GM08714 (cell line): ENCODE data around the gene KCNAB1.
"Not testable (repeated sequence)": the region's sequence is repeated elsewhere in the genome, so short reads cannot be mapped to it uniquely, and the experiment has no call there.

Experiments used
- H3K4me3 ChIP-seq: fragments of 200-500 bp; sonication (Bioruptor generic); 2 replicates; pipeline ENCODE4 v1.5.1; 2014; ENCODE audit warnings: mild to moderate bottlenecking, low read length, inconsistent platforms
- ZNF274 ChIP-seq: IDR thresholded peaks from 2 replicates; pipeline ENCODE4 v1.6.1; 2012; ENCODE audit warnings: mild to moderate bottlenecking, low read depth, low read length

Gene KCNAB1

DNA sequence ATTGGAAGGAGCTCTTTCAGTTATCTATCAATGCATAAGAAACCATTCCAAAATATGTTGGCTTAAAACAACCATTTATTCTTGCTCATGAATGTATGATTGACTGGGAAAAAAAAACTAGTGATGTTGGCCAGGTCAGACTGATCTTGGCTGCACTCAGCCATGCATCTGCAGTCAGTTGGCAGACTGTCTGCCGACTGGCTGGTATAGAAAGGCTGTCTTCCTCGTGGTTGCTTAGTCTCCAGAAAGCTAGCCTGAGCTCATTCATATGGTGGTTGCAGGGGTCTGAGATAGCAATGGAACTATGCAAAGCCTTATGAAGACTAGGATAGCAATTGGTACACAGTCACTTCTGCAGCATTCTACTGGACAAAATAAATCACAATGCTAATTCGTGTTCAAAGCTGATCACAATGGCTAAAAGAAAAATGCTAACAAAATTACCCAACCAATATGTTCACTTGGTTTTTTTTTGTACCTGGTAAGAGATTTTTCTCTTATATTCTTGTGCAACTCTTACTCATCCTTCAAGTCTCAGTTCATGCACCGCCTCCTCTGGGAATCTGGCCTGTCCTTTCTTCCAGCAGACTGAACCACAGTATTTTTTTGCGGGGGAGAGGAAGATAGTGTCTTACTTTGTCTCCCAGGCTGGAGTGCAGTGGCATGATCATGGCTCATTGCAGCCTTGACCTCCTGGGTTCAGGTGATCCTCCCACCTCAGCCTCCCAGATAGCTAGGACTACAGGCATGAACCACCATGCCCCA lies 126.8 kb downstream of the KCNAB1 start:
- H3K4me3 ChIP-seq, result no peak overlapping the region
- no peak for TF ChIP-seq ZNF274

DNA sequence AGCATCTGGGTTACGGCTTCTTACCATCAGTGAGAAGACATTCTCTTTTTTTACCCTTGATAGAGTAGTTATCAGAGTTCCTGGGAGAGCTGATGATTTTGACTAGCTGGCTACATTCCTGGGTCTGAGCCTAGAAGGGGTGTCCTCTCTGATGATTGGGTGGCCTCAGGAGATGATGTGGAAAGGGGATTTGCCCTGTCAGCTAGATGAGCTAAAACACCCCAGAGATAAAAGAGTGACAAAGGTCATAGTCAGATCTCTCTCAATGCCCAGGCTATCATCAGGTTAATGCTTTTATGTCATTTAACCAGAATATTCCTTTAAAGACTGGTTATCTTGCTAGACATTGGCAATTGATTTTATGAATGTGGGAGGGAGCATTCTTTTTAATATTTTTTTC lies 130.2 kb downstream of the KCNAB1 start:
- H3K4me3 ChIP-seq, result no peak overlapping the region

DNA sequence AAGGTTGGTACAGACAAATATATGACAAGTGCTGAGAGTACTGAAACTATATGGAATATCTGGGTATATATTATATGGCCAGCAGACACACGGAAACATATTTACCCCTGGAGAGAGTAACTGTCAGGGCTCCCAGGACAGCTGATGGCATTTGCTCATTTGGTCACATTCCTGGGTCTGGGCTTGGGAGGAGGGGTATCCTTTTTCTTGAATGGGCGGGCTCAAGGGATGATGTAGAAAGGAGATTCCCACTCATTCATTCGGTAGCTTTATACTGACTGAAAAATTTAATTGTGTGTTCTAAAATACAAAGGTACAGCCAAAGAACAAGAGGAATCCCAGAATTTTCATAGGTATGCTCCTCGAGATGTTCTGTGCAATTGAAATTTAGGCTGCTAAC lies 131.0 kb downstream of the KCNAB1 start:
- no peak overlapping the region for H3K4me3 ChIP-seq
- TF ChIP-seq ZNF274, result no peak

More for the DNA sequence above, 130.2 kb downstream of the KCNAB1 start:
- no peak for TF ChIP-seq ZNF274

DNA sequence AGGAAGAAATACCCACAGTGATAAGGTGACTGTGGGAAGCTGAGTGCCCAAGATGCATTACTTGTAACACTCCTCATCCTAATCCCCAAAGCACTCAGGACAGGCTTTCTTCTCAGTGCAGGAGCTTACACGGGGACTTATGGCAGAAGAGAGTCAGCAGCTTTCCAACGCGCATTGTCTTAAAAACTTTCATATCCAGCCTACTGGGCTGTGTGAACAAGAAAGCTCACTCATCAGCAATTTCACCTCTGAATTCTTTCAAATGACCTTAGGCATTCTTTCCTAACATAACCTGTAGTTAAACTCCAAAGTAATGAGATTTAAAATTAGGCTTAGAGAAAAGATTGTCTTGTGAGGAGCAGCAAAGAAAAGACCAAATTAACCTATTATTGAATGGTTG lies 132.3 kb downstream of the KCNAB1 start:
- no peak overlapping the region for H3K4me3 ChIP-seq
- TF ChIP-seq ZNF274, result no peak

DNA sequence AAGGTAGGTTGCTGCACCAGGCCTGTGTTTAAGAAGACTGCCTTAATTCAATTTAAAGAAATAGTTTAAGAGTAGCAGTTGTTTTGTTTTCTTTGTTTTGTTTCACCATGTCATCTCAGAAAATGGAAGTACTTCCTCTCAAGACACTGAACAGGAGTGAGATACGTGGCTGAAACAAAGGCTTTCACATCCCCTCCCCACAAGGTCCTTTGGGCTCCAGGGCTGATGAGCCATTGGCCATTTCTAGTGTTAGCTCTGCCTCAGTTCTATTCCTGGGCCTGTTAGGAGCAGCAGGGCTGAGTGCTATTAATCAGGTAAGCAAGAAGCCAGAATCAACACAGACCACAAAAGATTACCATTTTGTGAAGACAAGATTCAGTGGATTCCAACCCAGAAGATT lies 132.8 kb downstream of the KCNAB1 start:
- TF ChIP-seq ZNF274, result no peak
- no peak overlapping the region for H3K4me3 ChIP-seq

DNA sequence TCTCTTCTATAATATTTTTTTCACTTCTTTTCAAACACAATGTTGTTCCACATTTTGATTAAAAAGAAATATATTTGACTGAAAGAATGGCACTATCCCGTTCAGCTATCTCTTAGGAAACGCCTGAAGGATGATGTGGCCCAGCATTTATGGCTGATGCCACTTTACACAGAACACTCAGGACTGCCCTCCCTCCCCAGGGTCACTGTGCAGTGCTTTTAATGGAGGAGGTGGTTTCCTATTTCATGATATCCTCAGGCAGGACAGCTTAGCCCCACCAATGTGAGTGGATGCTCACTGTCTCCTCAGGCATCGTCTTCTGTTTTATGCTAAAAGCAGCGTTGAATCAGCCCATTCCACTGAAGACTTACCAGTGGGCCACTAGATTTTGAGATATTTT lies 135.9 kb downstream of the KCNAB1 start:
- no peak for TF ChIP-seq ZNF274
- no peak overlapping the region for H3K4me3 ChIP-seq

DNA sequence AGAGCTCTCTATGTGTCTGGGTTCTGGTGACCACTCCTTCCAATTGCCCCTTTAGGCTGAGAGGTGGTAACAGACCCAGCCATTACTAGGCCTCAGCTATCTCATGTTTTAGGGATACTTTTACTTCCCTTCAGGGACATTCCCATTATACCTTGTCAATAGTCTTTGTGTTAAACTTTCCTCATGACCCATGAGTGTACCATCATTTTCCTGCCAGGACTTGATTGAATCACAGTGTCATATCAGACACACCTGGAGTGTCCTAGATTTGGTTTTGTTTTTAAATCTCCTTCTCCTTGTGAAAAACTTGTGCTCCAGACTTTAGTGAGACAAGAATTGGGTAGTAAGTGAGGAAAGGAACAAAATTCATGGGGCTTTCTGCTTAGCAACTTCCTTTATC lies 136.6 kb downstream of the KCNAB1 start:
- no peak overlapping the region for H3K4me3 ChIP-seq
- TF ChIP-seq ZNF274, result no peak

DNA sequence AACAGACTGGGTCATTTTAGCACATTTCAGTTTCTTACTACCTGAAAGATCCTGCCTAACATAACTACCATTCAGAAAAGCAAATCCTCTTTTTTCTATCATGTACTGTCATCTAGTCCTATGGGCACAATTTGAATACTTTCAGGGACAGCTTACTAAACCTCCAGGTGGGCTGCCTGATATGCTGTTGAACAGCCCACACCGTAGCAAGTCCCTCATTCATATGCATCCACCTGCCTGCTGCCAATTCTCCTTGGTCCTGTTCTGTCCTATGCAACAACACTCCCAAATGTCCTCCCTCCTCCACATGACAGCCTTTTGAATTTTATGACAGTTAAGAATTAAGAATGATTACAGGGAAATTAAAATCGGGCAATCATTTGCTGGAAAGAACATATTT lies 137.9 kb downstream of the KCNAB1 start:
- H3K4me3 ChIP-seq, result no peak overlapping the region
- no peak for TF ChIP-seq ZNF274

DNA sequence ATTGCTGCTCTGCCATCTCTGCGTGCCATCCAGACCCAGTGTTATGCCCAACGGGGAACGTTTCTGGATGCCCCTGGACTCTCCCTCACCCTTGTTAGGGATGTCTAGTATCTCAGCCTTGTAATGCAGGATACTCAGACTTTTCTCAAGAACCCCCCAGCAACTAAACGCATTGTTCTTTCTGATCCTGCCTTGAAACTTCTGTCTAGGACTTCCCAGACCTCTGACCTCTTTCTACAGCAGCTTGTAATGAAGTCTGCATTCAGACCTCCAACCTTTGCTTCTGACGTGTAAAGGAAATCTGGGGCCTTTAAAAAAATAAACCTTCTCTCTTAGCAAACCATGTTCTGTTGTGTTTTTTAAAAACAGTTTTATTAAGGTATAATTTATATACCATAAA lies 139.5 kb downstream of the KCNAB1 start:
- no peak for TF ChIP-seq ZNF274
- H3K4me3 ChIP-seq, result no peak overlapping the region

DNA sequence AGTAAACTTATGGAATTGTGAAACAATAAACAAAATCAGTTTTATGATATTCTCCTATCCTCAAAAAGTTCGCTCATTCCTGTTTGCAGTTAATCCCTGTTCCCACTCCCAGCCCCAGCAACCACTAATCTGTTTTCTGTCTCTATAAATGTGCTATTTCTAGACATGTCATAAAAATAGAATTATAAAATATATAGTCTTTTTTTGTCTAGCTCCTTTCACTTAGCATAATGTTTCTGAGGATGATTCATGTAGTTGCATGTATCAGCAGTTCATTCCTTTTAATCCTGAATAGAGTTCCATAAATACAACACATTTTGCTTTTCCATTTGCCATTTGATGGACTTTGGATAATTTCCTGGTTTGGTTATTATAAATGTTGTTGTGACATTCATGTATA lies 140.0 kb downstream of the KCNAB1 start:
- TF ChIP-seq ZNF274, result no peak

DNA sequence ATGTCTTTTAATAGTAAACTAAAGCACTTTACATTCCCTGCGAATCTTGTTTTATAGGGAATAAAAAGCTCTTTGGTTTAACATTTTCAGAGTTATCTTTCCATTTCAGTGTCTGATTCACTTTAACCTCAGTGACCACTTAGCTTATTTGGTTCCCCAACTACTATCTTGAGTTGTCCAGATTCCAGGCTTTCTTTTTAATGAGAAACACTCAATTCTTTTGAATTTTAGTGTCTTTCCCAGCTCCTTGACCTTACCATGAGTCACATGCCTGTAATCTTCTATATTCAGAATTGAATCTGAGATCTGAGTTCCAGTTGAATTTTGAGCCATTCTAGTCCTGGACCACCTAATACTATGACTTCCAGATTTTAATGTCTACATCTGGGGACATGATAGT lies 144.4 kb downstream of the KCNAB1 start:
- no peak overlapping the region for H3K4me3 ChIP-seq
- no peak for TF ChIP-seq ZNF274

More for the DNA sequence above, 140.0 kb downstream of the KCNAB1 start:
- no peak overlapping the region for H3K4me3 ChIP-seq

DNA sequence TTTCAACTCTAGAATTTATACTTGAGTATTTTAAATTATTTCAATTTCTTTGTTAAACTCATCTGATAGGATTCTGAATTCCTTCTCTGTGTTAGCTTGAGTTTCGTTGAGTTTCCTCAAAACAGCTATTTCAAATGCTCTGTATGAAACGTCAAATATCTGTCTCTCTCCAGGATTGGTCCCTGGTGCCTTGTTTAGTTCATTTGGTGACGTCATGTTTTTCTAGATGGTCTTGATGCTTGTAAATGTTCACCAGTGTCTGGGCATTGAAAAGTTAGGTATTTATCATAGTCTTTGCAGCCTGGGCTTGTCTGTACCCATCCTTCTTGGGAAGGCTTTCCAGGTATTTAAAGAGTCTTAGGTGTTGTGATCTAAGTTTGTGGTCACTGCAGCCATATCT lies 151.1 kb downstream of the KCNAB1 start:
- TF ChIP-seq ZNF274, result no peak
- no peak overlapping the region for H3K4me3 ChIP-seq

DNA sequence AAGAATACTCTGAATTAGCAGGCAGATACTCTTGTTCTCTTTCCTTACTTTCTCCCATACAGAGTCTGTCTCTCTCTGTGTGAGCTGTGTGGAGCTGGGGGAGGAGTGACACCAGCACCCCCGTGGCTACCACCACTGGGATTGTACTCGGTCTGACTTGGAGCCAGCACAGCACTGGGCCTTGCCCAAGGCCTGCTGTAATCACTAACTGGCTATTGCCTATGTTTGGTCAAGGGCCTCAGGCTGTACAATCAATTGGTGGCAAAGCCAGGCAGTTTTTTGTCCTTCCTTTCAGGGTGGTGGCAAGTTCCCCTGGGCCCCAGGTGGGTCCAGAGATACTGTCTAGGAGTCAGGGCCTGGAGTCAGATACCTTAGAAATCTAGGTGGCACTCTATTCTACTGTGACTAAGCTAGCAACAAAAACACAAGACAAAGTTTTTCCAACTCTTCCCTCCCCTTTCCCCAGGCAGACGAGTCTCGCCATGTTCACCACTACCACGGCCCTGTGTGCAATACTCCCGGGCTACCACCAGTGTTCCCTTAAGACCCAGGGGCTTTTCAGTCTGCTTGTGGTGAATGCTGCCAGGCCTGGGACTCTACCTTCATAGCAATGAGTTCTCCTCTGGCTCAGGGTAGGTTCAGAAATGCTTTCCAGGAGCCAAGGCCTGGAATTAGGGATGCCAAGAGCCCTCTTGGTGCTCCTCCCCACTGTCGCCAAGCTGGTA lies 151.8 kb downstream of the KCNAB1 start:
- no peak overlapping the region for H3K4me3 ChIP-seq
- TF ChIP-seq ZNF274, result no peak

DNA sequence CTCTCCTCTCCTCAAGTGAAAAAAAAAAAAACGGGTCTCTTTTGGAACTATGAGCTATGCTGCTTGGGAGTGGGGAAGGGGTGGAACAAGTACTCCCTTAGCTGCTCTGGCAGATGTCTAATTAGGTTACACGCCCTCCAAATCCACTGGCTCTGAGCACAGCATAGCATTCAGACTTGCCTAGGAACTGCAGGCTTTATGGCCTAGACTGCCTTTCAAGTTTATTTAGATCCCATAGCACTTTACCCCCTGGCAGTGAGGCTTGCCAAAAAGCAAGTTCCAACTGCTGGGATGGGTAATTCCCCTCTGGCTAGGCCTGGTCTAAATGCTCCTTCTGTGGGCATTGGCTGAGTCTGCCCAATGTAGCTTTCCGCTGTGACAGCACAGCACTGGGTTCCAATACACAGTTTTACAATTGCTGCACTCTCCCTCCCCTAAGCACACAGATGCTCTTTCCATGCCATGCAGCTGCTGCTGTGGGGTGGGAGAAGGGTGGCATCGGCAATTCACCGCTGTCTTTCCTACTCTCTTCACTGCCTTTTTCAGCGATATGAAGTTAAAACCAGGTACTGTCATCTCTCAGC lies 152.8 kb downstream of the KCNAB1 start:
- no peak for TF ChIP-seq ZNF274

DNA sequence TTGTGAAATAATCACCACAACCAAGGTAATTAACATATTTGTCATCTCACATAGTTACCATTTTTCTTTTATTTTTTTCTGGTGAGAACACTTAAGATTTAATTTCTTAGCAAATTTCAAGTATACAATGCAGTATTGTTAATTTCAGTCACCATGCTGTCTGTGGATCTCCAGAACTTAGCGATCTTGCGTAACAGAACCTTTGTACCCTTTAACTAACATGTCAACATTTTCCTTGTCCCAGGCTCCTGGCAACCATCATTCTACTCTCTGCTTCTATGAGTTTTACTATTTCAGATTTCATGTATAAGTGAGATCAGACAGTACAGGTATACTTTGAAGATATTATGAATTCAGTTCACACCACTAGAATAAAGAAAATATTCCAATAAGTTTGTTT lies 154.4 kb downstream of the KCNAB1 start:
- H3K4me3 ChIP-seq, result no peak overlapping the region
- no peak for TF ChIP-seq ZNF274

More for the DNA sequence above, 152.8 kb downstream of the KCNAB1 start:
- no peak overlapping the region for H3K4me3 ChIP-seq

DNA sequence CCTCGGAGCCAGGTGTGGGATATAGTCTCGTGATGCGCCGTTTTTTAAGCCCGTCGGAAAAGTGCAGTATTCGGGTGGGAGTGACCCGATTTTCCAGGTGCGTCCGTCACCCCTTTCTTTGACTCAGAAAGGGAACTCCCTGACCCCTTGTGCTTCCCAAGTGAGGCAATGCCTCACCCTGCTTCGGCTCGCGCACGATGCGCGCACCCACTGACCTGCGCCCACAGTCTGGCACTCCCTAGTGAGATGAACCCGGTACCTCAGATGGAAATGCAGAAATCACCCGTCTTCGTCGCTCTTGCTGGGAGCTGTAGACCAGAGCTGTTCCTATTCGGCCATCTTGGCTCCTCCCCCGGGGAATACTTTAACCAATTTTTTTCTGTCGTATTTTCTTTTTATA lies 164.3 kb downstream of the KCNAB1 start:
- not testable (repeated sequence) for H3K4me3 ChIP-seq
